Measurements from ENCODE around the gene IFNA21.
"Not testable (repeated sequence)": the region's sequence is repeated elsewhere in the genome, so short reads cannot be mapped to it uniquely, and the experiment has no call there.

Gene IFNA21

GRCh38 chr9:21153336-21154017 is 13.0 kb downstream of the IFNA21 start:
- peak in 4 of 10 donors; percentile 3 to 76 (median 38) for DNase-seq
- intact Hi-C loops (cut with DNase I) = no loop called here

GRCh38 chr9:21144603-21145002 is 21.9 kb downstream of the IFNA21 start:
- intact Hi-C loops (cut with DNase I) = no loop called here
- no peak for DNase-seq

GRCh38 chr9:21141427-21141882 is 25.0 kb downstream of the IFNA21 start, which contains the start of gene IFNW1:
IFNW1 (minus strand) TSS chr9:21141832; CDS start chr9:21141570, 262 bp downstream.
- intact Hi-C loops (cut with DNase I) = no loop called here
- DNase-seq = no peak

- no peak for DNase-seq
- intact Hi-C loops (cut with DNase I) = loop anchor here (10.0 kb wide), 1 partner anchor 62 kb away; the partner anchor contains the start of gene IFNB1
These were observed 29.4 kb downstream of the IFNA21 start for GRCh38 chr9:21137020-21137419.

- no peak for DNase-seq
- intact Hi-C loops (cut with DNase I) = loop anchor here (10.0 kb wide), 1 partner anchor 61 kb away; the partner anchor contains the start of gene IFNB1
These were observed 30.7 kb downstream of the IFNA21 start for GRCh38 chr9:21135736-21136135.

- intact Hi-C loops (cut with DNase I); DNase-seq: not testable (repeated sequence)
These were observed 38.3 kb downstream of the IFNA21 start for GRCh38 chr9:21128186-21128585.

GRCh38 chr9:21121595-21122251 is 44.7 kb downstream of the IFNA21 start:
- intact Hi-C loops (cut with DNase I) = no loop called here
- DNase-seq = no peak

GRCh38 chr9:21121079-21121478 is 45.4 kb downstream of the IFNA21 start:
- no peak for DNase-seq
- intact Hi-C loops (cut with DNase I) = no loop called here

- no peak for DNase-seq
- intact Hi-C loops (cut with DNase I) = no loop called here
These were observed 47.2 kb downstream of the IFNA21 start for GRCh38 chr9:21119093-21119770.

All from posterior cingulate gyrus (tissue), 11 donors.